GM23338 (cell line): Measurements from ENCODE around the gene SHKBP1. TPM values are rescaled to one million over a fixed set of nuclear protein-coding genes. Genes with fewer than 3 reads are reported as not detected.

Source experiments
- ATAC-seq: fragments of 200-7000 bp; cut with Tn5 transposase; 3 replicates; pipeline ENCODE4 v1.9.1; 2020
- DNase-seq: peaks from one replicate; pipeline ENCODE4 v3.0.0-alpha.2; 2015; ENCODE audit warnings: low spot score
- H2AFZ ChIP-seq: fragments of 200-600 bp; sonication (generic); 2 replicates; pipeline ENCODE4 v1.8.0; 2016; ENCODE audit warnings: antibody characterized with exemption, mild to moderate bottlenecking, moderate library complexity
- H3F3A ChIP-seq: fragments of 200-600 bp; sonication (generic); replicated peaks from 2 replicates; pipeline ENCODE4 v1.8.0; 2017; ENCODE audit warnings: antibody characterized with exemption, mixed run types, low read depth
- H3K27ac ChIP-seq: fragments of 200-600 bp; sonication (generic); 2 replicates; pipeline ENCODE4 v1.6.1; 2016; ENCODE audit warnings: low read depth
- H3K27me3 ChIP-seq: fragments of 200-600 bp; sonication (generic); 2 replicates; pipeline ENCODE4 v1.8.0; 2016; ENCODE audit warnings: mild to moderate bottlenecking, mixed run types, moderate library complexity; ENCODE audit not compliant: insufficient read depth
- H3K36me3 ChIP-seq: fragments of 200-600 bp; sonication (generic); 2 replicates; pipeline ENCODE4 v1.8.0; 2016; ENCODE audit warnings: mild to moderate bottlenecking; ENCODE audit not compliant: insufficient read depth
- H3K4me1 ChIP-seq: fragments of 200-600 bp; sonication (generic); 2 replicates; pipeline ENCODE4 v1.8.0; 2016; ENCODE audit warnings: mild to moderate bottlenecking, moderate library complexity; ENCODE audit not compliant: insufficient read depth
- H3K4me2 ChIP-seq: fragments of 200-600 bp; sonication (generic); 2 replicates; pipeline ENCODE4 v1.7.1; 2017; ENCODE audit warnings: mixed run types
- H3K4me3 ChIP-seq: fragments of 200-600 bp; sonication (generic); 2 replicates; pipeline ENCODE4 v1.6.1; 2016; ENCODE audit warnings: mixed run types
- H3K79me2 ChIP-seq: fragments of 200-600 bp; sonication (generic); replicated peaks from 2 replicates; pipeline ENCODE4 v1.8.0; 2017; ENCODE audit warnings: mild to moderate bottlenecking; ENCODE audit not compliant: insufficient read depth
- H3K9me2 ChIP-seq: fragments of 200-600 bp; sonication (generic); 2 replicates; pipeline ENCODE4 v1.8.0; 2017; ENCODE audit not compliant: insufficient read depth
- H4K20me1 ChIP-seq: fragments of 200-600 bp; sonication (generic); replicated peaks from 2 replicates; pipeline ENCODE4 v1.8.0; 2017; ENCODE audit warnings: mild to moderate bottlenecking; ENCODE audit not compliant: insufficient read depth
- H3K27ac Mint-ChIP-seq: 2 replicates; pipeline ENCODE4 v1.8.0; 2020; ENCODE audit warnings: inconsistent platforms, mild to moderate bottlenecking, moderate library complexity, mixed read lengths
- H3K27me3 Mint-ChIP-seq: 3 replicates; pipeline ENCODE4 v1.8.0; 2022; ENCODE audit warnings: low read depth, mild to moderate bottlenecking, moderate library complexity, mixed read lengths, inconsistent platforms; ENCODE audit not compliant: insufficient read depth, poor library complexity
- H3K36me3 Mint-ChIP-seq: 3 replicates; pipeline ENCODE4 v1.8.0; 2021; ENCODE audit warnings: low read depth, mild to moderate bottlenecking, inconsistent platforms, moderate library complexity, mixed read lengths
- H3K4me1 Mint-ChIP-seq: 3 replicates; pipeline ENCODE4 v1.8.0; 2020; ENCODE audit warnings: mild to moderate bottlenecking, inconsistent platforms, mixed read lengths
- H3K4me3 Mint-ChIP-seq: 3 replicates; pipeline ENCODE4 v1.8.0; 2021; ENCODE audit warnings: moderate library complexity, mild to moderate bottlenecking, inconsistent platforms, mixed read lengths
- H3K9me3 Mint-ChIP-seq: 3 replicates; pipeline ENCODE4 v1.8.0; 2020; ENCODE audit warnings: moderate library complexity, mild to moderate bottlenecking, inconsistent platforms, mixed read lengths
- EZH2 ChIP-seq: fragments of 200-600 bp; sonication (generic); IDR thresholded peaks from one replicate; pipeline ENCODE4 v1.8.0; 2017; ENCODE audit warnings: antibody characterized with exemption, mild to moderate bottlenecking, low read depth; ENCODE audit not compliant: unreplicated experiment
- EZH2phosphoT487 ChIP-seq: fragments of 200-600 bp; sonication (generic); IDR thresholded peaks from one replicate; pipeline ENCODE4 v1.8.1; 2018; ENCODE audit warnings: antibody characterized with exemption; ENCODE audit not compliant: unreplicated experiment
- JUNB ChIP-seq: IDR thresholded peaks from one replicate; pipeline ENCODE4 v1.6.1; 2016; ENCODE audit warnings: antibody characterized with exemption; ENCODE audit not compliant: unreplicated experiment
- NANOG ChIP-seq: IDR thresholded peaks from 2 replicates; pipeline ENCODE4 v1.6.1; 2016; ENCODE audit warnings: antibody characterized with exemption, borderline replicate concordance
- STAT1 ChIP-seq: IDR thresholded peaks from one replicate; pipeline ENCODE4 v1.6.1; 2016; ENCODE audit warnings: antibody characterized with exemption; ENCODE audit not compliant: unreplicated experiment
- ZNF114 ChIP-seq: fragments of 250-450 bp; sonication (Bioruptor Pico); IDR thresholded peaks from 2 replicates; pipeline ENCODE4 v1.5.0; 2020; ENCODE audit warnings: mild to moderate bottlenecking, moderate library complexity
- ZNF331 ChIP-seq: fragments of 250-450 bp; sonication (Bioruptor Pico); IDR thresholded peaks from 2 replicates; pipeline ENCODE4 v1.5.0; 2020; ENCODE audit warnings: low read depth, mild to moderate bottlenecking, moderate library complexity
- polyA plus RNA-seq: library from polyadenylated mRNA; unstranded; fragments of >200 nt; fragmentation: Nextera tagmentation; extraction: Ambion mirVana; gene quantifications from 2 replicates; pipeline ENCODE4 v1.2.1, GENCODE V29; 2016
- total RNA-seq: library from RNA; depleted of rRNA; stranded (reverse); fragments of >200 nt; shearing (Covaris generic); gene quantifications from 2 replicates; pipeline ENCODE4 v1.2.3, GENCODE V29; 2014
- TF ChIP-seq, protein P1 (sequence below): IDR thresholded peaks from one replicate; pipeline ENCODE4 v1.6.1; 2018; ENCODE audit warnings: antibody characterized with exemption; ENCODE audit not compliant: unreplicated experiment

Gene SHKBP1
- total and polyA plus RNA-seq, 2 experiments from 2014 or later: 63.2 to 69.8 TPM

GRCh38 chr19:40611096-40611495, 34.4 kb downstream of the SHKBP1 start:
- Mint-ChIP-seq H3K27ac (no peak overlapping the region), H3K4me3 (no peak overlapping the region; the same call in 2 of the 3 replicates), H3K4me1 (peaks cover 39% of the 10 kb centered on the region), H3K9me3 (no peaks in the 10 kb centered on the region; the same call in none of the 3 replicates), H3K27me3 (peaks cover 74% of the 10 kb centered on the region), H3K36me3 (peaks cover 10% of the 10 kb centered on the region; the same call in 2 of the 3 replicates)
- Histone ChIP-seq H3K4me1 (peaks cover 11% of the 10 kb centered on the region; the same call in 1 of the 2 replicates), H3K9me2 (no peaks in the 10 kb centered on the region), H3K79me2 (no peaks in the 10 kb centered on the region), H3K4me3 (no peak overlapping the region), H4K20me1 (peaks cover 3% of the 10 kb centered on the region), H3K36me3 (no peaks in the 10 kb centered on the region), H3F3A (peaks cover 19% of the 10 kb centered on the region; the same call in 1 of the 2 replicates), H3K27ac (no peak overlapping the region), H3K27me3 (peaks cover 63% of the 10 kb centered on the region), H3K4me2 (peak overlapping the region; percentile 95; the same call in 1 of the 2 replicates), H2AFZ (no peak overlapping the region)
- ATAC-seq: no peak
- no peak for DNase-seq
- TF ChIP-seq NANOG (no peak), ZNF114 (CRISPR knock-in tag) (no peak), EZH2 (no peak), JUNB (no peak), EZH2phosphoT487 (no peak), STAT1 (no peak)
- TF ChIP-seq, protein P1, sequence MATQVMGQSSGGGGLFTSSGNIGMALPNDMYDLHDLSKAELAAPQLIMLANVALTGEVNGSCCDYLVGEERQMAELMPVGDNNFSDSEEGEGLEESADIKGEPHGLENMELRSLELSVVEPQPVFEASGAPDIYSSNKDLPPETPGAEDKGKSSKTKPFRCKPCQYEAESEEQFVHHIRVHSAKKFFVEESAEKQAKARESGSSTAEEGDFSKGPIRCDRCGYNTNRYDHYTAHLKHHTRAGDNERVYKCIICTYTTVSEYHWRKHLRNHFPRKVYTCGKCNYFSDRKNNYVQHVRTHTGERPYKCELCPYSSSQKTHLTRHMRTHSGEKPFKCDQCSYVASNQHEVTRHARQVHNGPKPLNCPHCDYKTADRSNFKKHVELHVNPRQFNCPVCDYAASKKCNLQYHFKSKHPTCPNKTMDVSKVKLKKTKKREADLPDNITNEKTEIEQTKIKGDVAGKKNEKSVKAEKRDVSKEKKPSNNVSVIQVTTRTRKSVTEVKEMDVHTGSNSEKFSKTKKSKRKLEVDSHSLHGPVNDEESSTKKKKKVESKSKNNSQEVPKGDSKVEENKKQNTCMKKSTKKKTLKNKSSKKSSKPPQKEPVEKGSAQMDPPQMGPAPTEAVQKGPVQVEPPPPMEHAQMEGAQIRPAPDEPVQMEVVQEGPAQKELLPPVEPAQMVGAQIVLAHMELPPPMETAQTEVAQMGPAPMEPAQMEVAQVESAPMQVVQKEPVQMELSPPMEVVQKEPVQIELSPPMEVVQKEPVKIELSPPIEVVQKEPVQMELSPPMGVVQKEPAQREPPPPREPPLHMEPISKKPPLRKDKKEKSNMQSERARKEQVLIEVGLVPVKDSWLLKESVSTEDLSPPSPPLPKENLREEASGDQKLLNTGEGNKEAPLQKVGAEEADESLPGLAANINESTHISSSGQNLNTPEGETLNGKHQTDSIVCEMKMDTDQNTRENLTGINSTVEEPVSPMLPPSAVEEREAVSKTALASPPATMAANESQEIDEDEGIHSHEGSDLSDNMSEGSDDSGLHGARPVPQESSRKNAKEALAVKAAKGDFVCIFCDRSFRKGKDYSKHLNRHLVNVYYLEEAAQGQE: no peak

- H3K9me2 ChIP-seq: no peaks in the 10 kb centered on the region
- H3K27ac Mint-ChIP-seq: no peak overlapping the region
- ATAC-seq (no peak), DNase-seq (no peak)
- no peaks in the 10 kb centered on the region; the same call in none of the 3 replicates for H3K9me3 Mint-ChIP-seq
- peaks cover 36% of the 10 kb centered on the region for H3K4me1 Mint-ChIP-seq
- no peaks in the 10 kb centered on the region for H3K36me3 ChIP-seq
- H3K4me1 ChIP-seq: peaks cover 11% of the 10 kb centered on the region; the same call in 1 of the 2 replicates
- H3K4me2 ChIP-seq: peak overlapping the region; percentile 99; the same call in 1 of the 2 replicates
- no peak for TF ChIP-seq ZNF331 (CRISPR knock-in tag)
- H2AFZ ChIP-seq: no peak overlapping the region
- peaks cover 10% of the 10 kb centered on the region; the same call in 2 of the 3 replicates for H3K36me3 Mint-ChIP-seq
- H3K4me3 ChIP-seq: no peak overlapping the region
- peak overlapping the region; percentile 88; the same call in 1 of the 3 replicates for H3K4me3 Mint-ChIP-seq
- peaks cover 5% of the 10 kb centered on the region for H4K20me1 ChIP-seq
- no peaks in the 10 kb centered on the region for H3K79me2 ChIP-seq
- peaks cover 55% of the 10 kb centered on the region for H3K27me3 ChIP-seq
- H3F3A ChIP-seq: peaks cover 19% of the 10 kb centered on the region; the same call in 1 of the 2 replicates
- peaks cover 64% of the 10 kb centered on the region for H3K27me3 Mint-ChIP-seq
- H3K27ac ChIP-seq: no peak overlapping the region
These were observed 35.4 kb downstream of the SHKBP1 start for GRCh38 chr19:40611900-40612698.
